Measurements from ENCODE around the gene NALF2. TPM values are rescaled to one million over a fixed set of nuclear protein-coding genes. Genes with fewer than 3 reads are reported as not detected.
A peak's percentile ranks its signal among the peaks of the same experiment; 100 is the strongest.

Gene NALF2
- not detected for total RNA-seq
- 0.10 TPM for polyA plus RNA-seq (2013, experiment 1 of 2)
- 0.08 TPM for polyA plus RNA-seq (2013, experiment 2 of 2)
- total RNA-seq, result 0 to 4.0 (median 0.23) reads per million in 172 experiments

- Mint-ChIP-seq H3K27ac (no peak within 1 kb of the TSS), H3K27me3 (peaks cover 27% of the 10 kb centered on the region), H3K9me3 (no peaks in the 10 kb centered on the region), H3K4me1 (ENCODE audit: low read depth) (no peaks in the 10 kb centered on the region), H3K4me3 (no peak within 1 kb of the TSS), H3K36me3 (ENCODE audit: low read depth) (no peaks in the 10 kb centered on the region)
- Histone ChIP-seq H3K27ac (ENCODE audit: low read depth in 1 of 2, low read length in 2 of 2) (no peak within 1 kb of the TSS), H3K4me3 (ENCODE audit: low read length) (peak within 1 kb of the TSS; percentile 22), H3K27me3 (ENCODE audit: control insufficient read depth in 1 of 2, insufficient read depth in 2 of 2, low read length in 2 of 2) (peaks cover 3 to 12% of the 10 kb centered on the region in 2 experiments), H3K36me3 (ENCODE audit: insufficient read depth, low read length) (no peaks in the 10 kb centered on the region), H3K4me1 (ENCODE audit: insufficient read depth, low read length) (peaks cover 3% of the 10 kb centered on the region), H3K9me3 (ENCODE audit: control insufficient read depth in 1 of 2, insufficient read depth in 1 of 2, low read length in 2 of 2) (no peaks in the 10 kb centered on the region)
- DNase-seq, result peak in 6 of 14 experiments; percentile 14 to 31 (median 20)
- no peak for TF ChIP-seq CTCF (IDR thresholded peaks at IDR 0.05)
- POLR2A ChIA-PET, result no interaction called here
- intact Hi-C loops (cut with DNase I, micrococcal nuclease), result no loop called here
- CTCF ChIA-PET, result no interaction called here
- ATAC-seq (ENCODE audit: poor library complexity), result no peak
Observed at GRCh38 chrX:69503782-69504625, at the start of gene NALF2. TSS of gene NALF2 (plus strand) at chrX:69504326. CDS start at chrX:69505283, 957 bp downstream.

- no peaks in the 10 kb centered on the region for H3K36me3 ChIP-seq (ENCODE audit: insufficient read depth, low read length)
- ATAC-seq (ENCODE audit: poor library complexity) (no peak), DNase-seq (no peak)
- H3K27me3 Mint-ChIP-seq, result no peaks in the 10 kb centered on the region
- H3K4me1 ChIP-seq (ENCODE audit: insufficient read depth, low read length), result no peaks in the 10 kb centered on the region
- intact Hi-C loops (cut with DNase I, micrococcal nuclease), result no loop called here
- H3K27me3 ChIP-seq (ENCODE audit: control insufficient read depth in 1 of 2, insufficient read depth in 2 of 2, low read length in 2 of 2), result no peaks in the 10 kb centered on the region
- H3K27ac ChIP-seq (ENCODE audit: low read depth in 1 of 2, low read length in 2 of 2), result no peak overlapping the region
- H3K27ac Mint-ChIP-seq, result no peak overlapping the region
- H3K36me3 Mint-ChIP-seq (ENCODE audit: low read depth), result no peaks in the 10 kb centered on the region
- ChIA-PET POLR2A (no interaction called here), CTCF (no interaction called here)
- H3K9me3 Mint-ChIP-seq, result no peaks in the 10 kb centered on the region
- no peaks in the 10 kb centered on the region for H3K9me3 ChIP-seq (ENCODE audit: control insufficient read depth in 1 of 2, insufficient read depth in 1 of 2, low read length in 2 of 2)
- H3K4me1 Mint-ChIP-seq (ENCODE audit: low read depth), result no peaks in the 10 kb centered on the region
- H3K4me3 Mint-ChIP-seq, result no peak overlapping the region
- no peak for TF ChIP-seq CTCF (IDR thresholded peaks at IDR 0.05)
- H3K4me3 ChIP-seq (ENCODE audit: low read length), result no peak overlapping the region
Observed at GRCh38 chrX:69457756-69458155, 46.4 kb upstream of the NALF2 start.

- no peaks in the 10 kb centered on the region for H3K9me3 Mint-ChIP-seq
- H3K27ac Mint-ChIP-seq, result no peak overlapping the region
- no peaks in the 10 kb centered on the region for H3K9me3 ChIP-seq (ENCODE audit: control insufficient read depth in 1 of 2, insufficient read depth in 1 of 2, low read length in 2 of 2)
- H3K27me3 ChIP-seq (ENCODE audit: control insufficient read depth in 1 of 2, insufficient read depth in 2 of 2, low read length in 2 of 2), result no peaks in the 10 kb centered on the region
- H3K36me3 Mint-ChIP-seq (ENCODE audit: low read depth), result no peaks in the 10 kb centered on the region
- ChIA-PET POLR2A (no interaction called here), CTCF (no interaction called here)
- no peak for ATAC-seq (ENCODE audit: poor library complexity)
- H3K4me3 ChIP-seq (ENCODE audit: low read length), result no peak overlapping the region
- H3K4me1 Mint-ChIP-seq (ENCODE audit: low read depth), result no peaks in the 10 kb centered on the region
- DNase-seq, result no peak
- H3K27ac ChIP-seq (ENCODE audit: low read depth in 1 of 2, low read length in 2 of 2), result no peak overlapping the region
- H3K27me3 Mint-ChIP-seq, result peaks cover 11% of the 10 kb centered on the region
- H3K36me3 ChIP-seq (ENCODE audit: insufficient read depth, low read length), result no peaks in the 10 kb centered on the region
- H3K4me3 Mint-ChIP-seq, result no peak overlapping the region
- H3K4me1 ChIP-seq (ENCODE audit: insufficient read depth, low read length), result no peaks in the 10 kb centered on the region
- TF ChIP-seq CTCF (IDR thresholded peaks at IDR 0.05), result no peak
- intact Hi-C loops (cut with DNase I, micrococcal nuclease), result no loop called here
Observed at GRCh38 chrX:69466546-69466945, 37.6 kb upstream of the NALF2 start.

Measured in CD4-positive, alpha-beta T cell (primary cell).